B cell (primary cell): ENCODE data around the gene ERG. TPM values are rescaled to one million over a fixed set of nuclear protein-coding genes. Genes with fewer than 3 reads are reported as not detected.

ENCODE experiments used
- ATAC-seq: fragments of 200-7000 bp; cut with Tn5 transposase; one replicate; pipeline ENCODE4 v1.10.0; 2021; ENCODE audit warnings: low read depth, mild to moderate bottlenecking, moderate number of reproducible peaks, moderate library complexity
- CTCF ChIA-PET: fragments of 350-600 bp; sonication (Branson Sonifier 250); formaldehyde crosslinking; loops from one replicate; lab custom pipeline; 2021; ENCODE audit warnings: antibody characterized with exemption, inconsistent platforms; lab: Charles Lee
- POLR2A ChIA-PET: fragments of 350-600 bp; sonication (Branson Sonifier 250); formaldehyde crosslinking; loops from one replicate; lab custom pipeline; 2021; ENCODE audit warnings: antibody characterized with exemption; lab: Charles Lee
- DNase-seq: peaks from one replicate; pipeline ENCODE4 v3.0.0; 2013
- H2AFZ ChIP-seq: 2 replicates; pipeline ENCODE4 v1.6.1; 2012; ENCODE audit warnings: mild to moderate bottlenecking, low read depth, low read length; ENCODE audit not compliant: insufficient read depth, poor library complexity, severe bottlenecking
- H3K27ac ChIP-seq, 2 donors: 1 replicate in 1 of 2; 2 replicates in 1 of 2; pipeline ENCODE4 v1.5.1; 2012 to 2013; ENCODE audit warnings: low read length in 2 of 2, mild to moderate bottlenecking in 2 of 2, moderate library complexity in 1 of 2
- H3K27me3 ChIP-seq, 4 experiments: fragments of 200-600 bp in 1 of 4; sonication (generic) in 1 of 4; replicated peaks in 1 of 4; 1 replicate in 2 of 4; 2 replicates in 2 of 4; pipeline versions ENCODE4 v1.6.1 to v1.7.0; 2013 to 2016; ENCODE audit warnings: low read length in 3 of 4, mild to moderate bottlenecking in 2 of 4, mixed read lengths in 1 of 4, moderate library complexity in 1 of 4; ENCODE audit not compliant: insufficient read depth in 4 of 4, control insufficient read depth in 3 of 4; ENCODE audit errors: control extremely low read depth in 1 of 4
- H3K36me3 ChIP-seq, 2 experiments: replicated peaks in 1 of 2; 1 replicate in 1 of 2; 2 replicates in 1 of 2; pipeline versions ENCODE4 v1.6.1 to v1.7.1; 2013; ENCODE audit warnings: low read length in 1 of 2; ENCODE audit not compliant: insufficient read depth in 2 of 2, control insufficient read depth in 1 of 2; ENCODE audit errors: control extremely low read depth in 1 of 2, extremely low read depth in 1 of 2
- H3K4me1 ChIP-seq, 2 donors: fragments of 200-600 bp in 1 of 2; sonication (generic) in 1 of 2; 1 replicate in 1 of 2; 2 replicates in 1 of 2; pipeline versions ENCODE4 v1.5.1 to v1.6.1; 2013 to 2017; ENCODE audit warnings: low read length in 2 of 2; ENCODE audit not compliant: control insufficient read depth in 2 of 2, insufficient read depth in 2 of 2
- H3K4me2 ChIP-seq: replicated peaks from 2 replicates; pipeline ENCODE3; 2012; ENCODE audit warnings: mild to moderate bottlenecking, low read depth, low read length; ENCODE audit not compliant: poor library complexity, severe bottlenecking
- H3K4me3 ChIP-seq, 5 experiments: fragments of 200-600 bp in 1 of 5; sonication (generic) in 1 of 5; 1 replicate in 3 of 5; 2 replicates in 2 of 5; pipeline versions ENCODE4 v1.5.1 to v1.7.0; 2011 to 2016; ENCODE audit warnings: low read length in 4 of 5, mild to moderate bottlenecking in 4 of 5, low read depth in 2 of 5, control low read depth in 1 of 5, moderate library complexity in 1 of 5; ENCODE audit not compliant: insufficient read depth in 1 of 5; ENCODE audit errors: control extremely low read depth in 1 of 5, extremely low read depth in 1 of 5
- H3K79me2 ChIP-seq: fragments of 200-600 bp; sonication (generic); one replicate; pipeline ENCODE4 v1.6.0; 2016; ENCODE audit warnings: low read length; ENCODE audit not compliant: control insufficient read depth, insufficient read depth
- H3K9ac ChIP-seq: fragments of 200-600 bp; sonication (generic); 2 replicates; pipeline ENCODE4 v1.6.1; 2017; ENCODE audit warnings: mild to moderate bottlenecking, low read length, moderate library complexity
- H3K9me3 ChIP-seq, 3 donors: one replicate each; pipeline versions ENCODE4 v1.6.1 to v1.7.1; 2013; ENCODE audit warnings: low read length in 2 of 3; ENCODE audit not compliant: control insufficient read depth in 2 of 3, insufficient read depth in 1 of 3; ENCODE audit errors: control extremely low read depth in 1 of 3
- H4K20me1 ChIP-seq: 2 replicates; pipeline ENCODE4 v1.6.0; 2012; ENCODE audit warnings: mild to moderate bottlenecking, low read length; ENCODE audit not compliant: insufficient read depth, control insufficient read depth, poor library complexity, severe bottlenecking
- H3K27ac Mint-ChIP-seq: one replicate; pipeline ENCODE4 v1.8.0; 2021; ENCODE audit warnings: mixed read lengths
- H3K27me3 Mint-ChIP-seq: one replicate; pipeline ENCODE4 v1.8.0; 2021; ENCODE audit warnings: mixed read lengths
- H3K4me1 Mint-ChIP-seq: one replicate; pipeline ENCODE4 v1.8.0; 2021; ENCODE audit warnings: mixed read lengths
- H3K4me3 Mint-ChIP-seq: one replicate; pipeline ENCODE4 v1.8.0; 2021; ENCODE audit warnings: mixed read lengths
- H3K9me3 Mint-ChIP-seq: one replicate; pipeline ENCODE4 v1.8.0; 2022; ENCODE audit warnings: mixed read lengths; ENCODE audit not compliant: insufficient read depth
- CTCF ChIP-seq: fragments of 200-600 bp; IDR thresholded peaks from one replicate; pipeline ENCODE4 v1.8.0; 2022; ENCODE audit warnings: antibody characterized with exemption, mild to moderate bottlenecking
- EZH2 ChIP-seq: IDR thresholded peaks from 2 replicates; pipeline ENCODE4 v1.6.1; 2012; ENCODE audit warnings: borderline replicate concordance, low read depth, mild to moderate bottlenecking, moderate library complexity, low read length; ENCODE audit not compliant: insufficient read depth, poor library complexity, severe bottlenecking
- WGBS: methylation state at CpG from one replicate; pipeline ENCODE4 v1.1.5; 2013; ENCODE audit warnings: missing lambda C conversion rate; ENCODE audit not compliant: insufficient coverage; 5-methylcytosine and 5-hydroxymethylcytosine counted together
- intact Hi-C: fragments of 100-400 bp; cut with micrococcal nuclease; formaldehyde crosslinking; loops from one replicate; pipeline ENCODE4 v1.10.0; 2022
- polyA plus RNA-seq: library from polyadenylated mRNA; depleted of rRNA; stranded (reverse); fragments of >200 nt; gene quantifications from 2 replicates; pipeline ENCODE4 v1.2.3, GENCODE V29; 2012
- total RNA-seq, 2 donors: library from RNA; stranded (reverse); fragments of 120-200 nt in 1 of 2; gene quantifications; 1 replicate in 1 of 2; 2 replicates in 1 of 2; pipeline versions ENCODE4 v1.2.3 to v1.2.4, GENCODE V29; 2013 to 2022

ERG gene
- total and polyA plus RNA-seq, 2 donors (not counting 1 experiment from before 2014, with no cell fraction given), result 0.17 TPM; not detected in 1

GRCh38 chr21:38506661-38507281, 8.5 kb upstream of the ERG start:
- no peaks in the 10 kb centered on the region for H3K9me3 ChIP-seq
- peaks cover 0 to 3% of the 10 kb centered on the region in 2 donors for H3K4me1 ChIP-seq
- 41% methylated on average over 22 of the region's 24 CpGs for WGBS
- TF ChIP-seq EZH2 (no peak), CTCF (no peak)
- Mint-ChIP-seq H3K9me3 (no peaks in the 10 kb centered on the region), H3K4me1 (peaks cover 2% of the 10 kb centered on the region), H3K4me3 (no peak overlapping the region), H3K27me3 (peaks cover 24% of the 10 kb centered on the region), H3K27ac (no peak overlapping the region)
- H3K27ac ChIP-seq, result no peak overlapping the region
- intact Hi-C loops, result no loop called here
- ATAC-seq, result no peak
- no peak overlapping the region for H3K4me2 ChIP-seq
- no peak overlapping the region for H3K4me3 ChIP-seq
- peak overlapping the region; percentile 39 for H2AFZ ChIP-seq
- H3K36me3 ChIP-seq, result no peaks in the 10 kb centered on the region
- H3K79me2 ChIP-seq, result no peaks in the 10 kb centered on the region
- POLR2A ChIA-PET, result no interaction called here
- H3K9ac ChIP-seq, result no peak overlapping the region
- H4K20me1 ChIP-seq, result no peaks in the 10 kb centered on the region
- CTCF ChIA-PET, result no interaction called here
- no peaks in the 10 kb centered on the region for H3K27me3 ChIP-seq
- no peak for DNase-seq

- H3K4me2 ChIP-seq, result no peak overlapping the region
- POLR2A ChIA-PET, result no interaction called here
- peaks cover 0 to 3% of the 10 kb centered on the region in 2 donors for H3K4me1 ChIP-seq
- no peaks in the 10 kb centered on the region for H3K9me3 ChIP-seq
- Mint-ChIP-seq H3K27ac (no peak overlapping the region), H3K4me3 (no peak overlapping the region), H3K27me3 (peaks cover 29% of the 10 kb centered on the region), H3K4me1 (peaks cover 2% of the 10 kb centered on the region), H3K9me3 (no peaks in the 10 kb centered on the region)
- CTCF ChIA-PET, result interaction anchor here (1.0 kb wide), 1 partner anchor 641 kb away, joined by 3 read pairs; no protein-coding TSS in a partner anchor
- no peaks in the 10 kb centered on the region for H3K36me3 ChIP-seq
- peak; percentile 15 for DNase-seq
- intact Hi-C loops, result no loop called here
- H3K27me3 ChIP-seq, result no peaks in the 10 kb centered on the region
- no peak overlapping the region for H3K9ac ChIP-seq
- H3K4me3 ChIP-seq, result no peak overlapping the region
- peak; percentile 46 for TF ChIP-seq CTCF
- no peak for TF ChIP-seq EZH2
- no peaks in the 10 kb centered on the region for H3K79me2 ChIP-seq
- WGBS, result no CpG with 5 or more reads among the region's 9 CpGs
- no peak overlapping the region for H3K27ac ChIP-seq
- no peak for ATAC-seq
- no peaks in the 10 kb centered on the region for H4K20me1 ChIP-seq
- H2AFZ ChIP-seq, result no peak overlapping the region
Measured at GRCh38 chr21:38505654-38506523, 7.6 kb upstream of the ERG start.
